GM06990 (cell line): ENCODE measurements around the gene TRIM71.

Experiments
- DNase-seq: peaks from one replicate; pipeline ENCODE4 v3.0.0-alpha.2; 2011; ENCODE audit not compliant: insufficient read length; ENCODE audit errors: extremely low read depth
- H3K27me3 ChIP-seq: replicated peaks from 2 replicates; pipeline ENCODE4 v1.6.0; 2011; ENCODE audit warnings: low read length; ENCODE audit not compliant: control insufficient read depth, insufficient read depth
- H3K36me3 ChIP-seq: 2 replicates; pipeline ENCODE4 v1.5.1; 2011; ENCODE audit warnings: low read length; ENCODE audit not compliant: control insufficient read depth, insufficient read depth
- H3K4me3 ChIP-seq: replicated peaks from 2 replicates; pipeline ENCODE4 v1.5.1; 2011; ENCODE audit warnings: low read depth, mild to moderate bottlenecking, control low read depth, low read length
- TF ChIP-seq, protein P1 (sequence below): IDR thresholded peaks from 2 replicates; pipeline ENCODE4 v1.5.1; 2011; ENCODE audit warnings: low read length, control low read depth, mild to moderate bottlenecking, inconsistent platforms; ENCODE audit not compliant: insufficient read depth, poor library complexity, severe bottlenecking

The TRIM71 gene

DNA sequence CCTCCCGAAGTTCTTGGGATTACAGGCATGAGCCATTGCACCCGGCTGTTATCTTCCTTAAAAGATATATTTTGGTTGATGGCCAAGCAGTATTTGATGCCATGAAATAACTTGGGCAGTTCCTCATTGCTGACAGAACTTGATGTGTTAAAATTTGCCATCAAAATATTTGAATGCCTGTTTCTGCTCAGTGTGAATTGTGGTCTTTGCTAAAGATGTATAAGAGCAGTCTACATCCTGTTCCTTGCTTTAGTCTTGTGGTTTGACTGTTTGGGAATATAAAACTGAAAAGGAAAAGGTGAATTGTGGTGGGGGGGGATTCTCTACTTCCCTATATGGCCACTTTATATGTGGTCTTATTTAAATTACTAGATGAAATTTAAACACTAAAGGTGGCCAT is 14.0 kb downstream of the TRIM71 start:
- H3K36me3 ChIP-seq = no peaks in the 10 kb centered on the region
- TF ChIP-seq, protein P1, sequence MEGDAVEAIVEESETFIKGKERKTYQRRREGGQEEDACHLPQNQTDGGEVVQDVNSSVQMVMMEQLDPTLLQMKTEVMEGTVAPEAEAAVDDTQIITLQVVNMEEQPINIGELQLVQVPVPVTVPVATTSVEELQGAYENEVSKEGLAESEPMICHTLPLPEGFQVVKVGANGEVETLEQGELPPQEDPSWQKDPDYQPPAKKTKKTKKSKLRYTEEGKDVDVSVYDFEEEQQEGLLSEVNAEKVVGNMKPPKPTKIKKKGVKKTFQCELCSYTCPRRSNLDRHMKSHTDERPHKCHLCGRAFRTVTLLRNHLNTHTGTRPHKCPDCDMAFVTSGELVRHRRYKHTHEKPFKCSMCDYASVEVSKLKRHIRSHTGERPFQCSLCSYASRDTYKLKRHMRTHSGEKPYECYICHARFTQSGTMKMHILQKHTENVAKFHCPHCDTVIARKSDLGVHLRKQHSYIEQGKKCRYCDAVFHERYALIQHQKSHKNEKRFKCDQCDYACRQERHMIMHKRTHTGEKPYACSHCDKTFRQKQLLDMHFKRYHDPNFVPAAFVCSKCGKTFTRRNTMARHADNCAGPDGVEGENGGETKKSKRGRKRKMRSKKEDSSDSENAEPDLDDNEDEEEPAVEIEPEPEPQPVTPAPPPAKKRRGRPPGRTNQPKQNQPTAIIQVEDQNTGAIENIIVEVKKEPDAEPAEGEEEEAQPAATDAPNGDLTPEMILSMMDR = no peak

DNA sequence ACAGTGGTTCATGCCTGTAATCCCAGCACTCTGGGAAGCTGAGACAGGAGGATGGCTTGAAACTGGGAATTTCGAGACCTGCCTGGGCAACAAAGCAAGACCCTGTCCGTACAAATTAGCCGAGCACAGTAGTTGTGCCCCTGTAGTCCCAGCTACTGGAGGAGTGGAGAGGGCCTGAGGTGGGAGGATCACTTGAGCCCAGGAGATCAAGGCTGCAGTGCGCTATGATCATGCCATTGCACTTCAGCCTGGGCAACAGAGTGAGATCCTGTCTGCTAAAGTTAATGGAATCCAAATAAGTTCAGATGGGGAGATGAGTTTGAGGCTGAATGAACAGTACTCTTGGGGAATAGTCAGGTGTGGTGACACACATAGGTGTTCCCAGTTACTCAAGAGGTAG is 14.4 kb downstream of the TRIM71 start:
- TF ChIP-seq, protein P1 = no peak
- H3K27me3 ChIP-seq = no peaks in the 10 kb centered on the region
- H3K4me3 ChIP-seq = no peak overlapping the region
- DNase-seq = no peak
- no peaks in the 10 kb centered on the region for H3K36me3 ChIP-seq

More for the DNA sequence above, 14.0 kb downstream of the TRIM71 start:
- Histone ChIP-seq H3K4me3 (no peak overlapping the region), H3K27me3 (no peaks in the 10 kb centered on the region)
- DNase-seq = no peak

DNA sequence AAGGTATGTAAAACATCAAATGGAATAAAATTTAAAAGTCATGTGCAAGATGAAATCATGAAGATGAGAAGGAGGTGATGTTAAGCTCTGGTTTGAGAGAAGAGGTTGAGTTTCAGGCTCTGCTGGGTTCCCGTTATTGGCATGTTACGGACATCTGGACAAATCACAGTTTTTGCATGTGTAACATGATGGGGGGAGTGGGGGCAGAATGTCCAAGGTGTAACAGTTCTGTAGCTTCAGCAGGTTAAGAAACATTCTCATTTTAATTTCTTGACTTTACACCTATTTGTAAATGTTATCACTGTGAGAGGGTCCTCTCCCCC is 17.2 kb downstream of the TRIM71 start:
- Histone ChIP-seq H3K4me3 (no peak overlapping the region), H3K36me3 (no peaks in the 10 kb centered on the region), H3K27me3 (no peaks in the 10 kb centered on the region)
- TF ChIP-seq, protein P1 = no peak
- no peak for DNase-seq

DNA sequence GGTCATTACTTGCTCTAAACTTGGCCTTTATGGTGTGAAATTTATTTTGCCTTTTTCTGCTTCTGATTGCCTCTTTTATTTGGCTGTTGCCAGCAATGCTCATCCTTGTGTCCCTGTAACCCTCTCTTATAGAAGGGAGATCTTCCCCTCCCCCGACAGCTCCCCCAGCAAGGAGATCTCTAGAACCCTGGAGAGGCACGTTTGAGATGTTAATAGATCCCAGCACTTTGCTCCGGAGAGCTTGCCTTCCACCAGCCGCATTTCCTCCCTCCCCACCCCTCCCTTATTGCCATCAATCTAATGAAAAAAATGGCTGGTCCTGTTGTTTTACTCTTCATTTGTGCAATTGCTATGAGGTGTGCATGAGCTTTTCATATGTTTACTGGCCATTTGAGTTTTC is 18.2 kb downstream of the TRIM71 start:
- Histone ChIP-seq H3K4me3 (no peak overlapping the region), H3K27me3 (no peaks in the 10 kb centered on the region), H3K36me3 (no peaks in the 10 kb centered on the region)
- TF ChIP-seq, protein P1 = no peak
- DNase-seq = no peak

DNA sequence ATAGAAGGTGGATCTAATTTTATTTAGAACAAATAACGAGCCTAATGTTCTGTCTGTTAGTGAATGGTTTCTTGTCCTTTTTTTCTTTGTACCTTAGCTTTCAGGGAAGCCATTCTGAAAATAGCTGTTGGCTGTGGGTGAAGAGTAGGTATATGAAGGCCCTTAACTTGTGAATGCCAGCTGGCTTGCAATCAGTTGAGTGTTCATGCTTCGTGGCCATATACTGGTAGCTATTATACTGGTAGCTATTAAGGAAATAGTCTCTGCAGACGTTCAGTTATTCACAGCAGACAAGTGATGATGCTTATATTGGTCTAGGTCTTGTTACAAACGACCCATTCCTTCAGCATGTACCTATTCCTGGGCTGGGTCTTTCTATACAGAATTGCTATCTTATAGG is 18.8 kb downstream of the TRIM71 start:
- no peaks in the 10 kb centered on the region for H3K27me3 ChIP-seq
- no peaks in the 10 kb centered on the region for H3K36me3 ChIP-seq
- DNase-seq = no peak
- H3K4me3 ChIP-seq = no peak overlapping the region
- TF ChIP-seq, protein P1 = no peak

DNA sequence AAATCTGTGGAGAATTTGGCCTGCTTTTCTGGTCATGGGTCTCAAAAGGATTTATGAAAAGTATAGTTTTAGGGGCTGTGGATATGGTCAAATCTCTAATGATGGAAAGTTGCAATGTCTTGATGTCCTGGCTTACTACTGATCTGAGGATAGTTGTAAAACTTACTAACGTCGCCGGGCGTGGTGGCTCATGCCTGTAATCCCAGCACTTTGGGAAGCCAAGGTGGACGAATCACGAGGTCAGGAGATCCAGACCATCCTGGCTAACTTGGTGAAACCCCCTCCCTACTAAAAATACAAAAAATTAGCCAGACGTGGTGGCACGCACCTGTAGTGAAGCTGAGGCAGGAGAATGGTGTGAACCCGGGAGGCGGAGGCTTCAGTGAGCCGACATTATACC is 19.6 kb downstream of the TRIM71 start:
- H3K27me3 ChIP-seq = no peaks in the 10 kb centered on the region
- DNase-seq = no peak
- no peaks in the 10 kb centered on the region for H3K36me3 ChIP-seq
- no peak overlapping the region for H3K4me3 ChIP-seq
- TF ChIP-seq, protein P1 = no peak
